ENCODE data around the gene ISCU.

GRCh38 chr12:108589840-108590229 is 27.4 kb downstream of the ISCU start:
- TF ChIP-seq POLR2A (IDR thresholded peaks at IDR 0.05; ENCODE audit: low read length) (no peak), GATA1 (IDR thresholded peaks at IDR 0.05; ENCODE audit: low read depth, low read length) (no peak)

Data from erythroblast (primary cell).